SK-N-MC (cell line): ENCODE measurements around the gene RASEF.

Source experiments
- DNase-seq: peaks from one replicate; pipeline ENCODE4 v3.0.0-alpha.2; 2011; ENCODE audit warnings: low read depth, low spot score
- H3K27ac ChIP-seq: fragments of 200-600 bp; sonication (generic); 2 replicates; pipeline ENCODE4 v1.5.1; 2016; ENCODE audit warnings: mixed run types
- H3K36me3 ChIP-seq: fragments of 200-600 bp; sonication (generic); 2 replicates; pipeline ENCODE4 v1.6.1; 2017; ENCODE audit warnings: antibody characterized with exemption, low read length, mixed read lengths; ENCODE audit not compliant: insufficient read depth
- H3K4me3 ChIP-seq: fragments of 200-600 bp; sonication (generic); 2 replicates; pipeline ENCODE4 v1.5.1; 2016
- H3K9ac ChIP-seq: fragments of 200-600 bp; sonication (generic); 2 replicates; pipeline ENCODE4 v1.8.0; 2017; ENCODE audit warnings: mixed run types, mixed read lengths; ENCODE audit not compliant: insufficient read length
- H3K9me3 ChIP-seq: fragments of 200-600 bp; sonication (generic); 2 replicates; pipeline ENCODE4 v1.6.1; 2017; ENCODE audit warnings: low read depth, mild to moderate bottlenecking, antibody characterized with exemption, low read length, moderate library complexity, mixed read lengths
- EZH2 ChIP-seq: fragments of 200-600 bp; sonication (generic); IDR thresholded peaks from one replicate; pipeline ENCODE4 v1.6.1; 2017; ENCODE audit warnings: antibody characterized with exemption
- FOXP2 ChIP-seq: optimal IDR thresholded peaks from 2 replicates; pipeline ENCODE3; 2011; ENCODE audit warnings: mild to moderate bottlenecking, moderate library complexity; ENCODE audit not compliant: insufficient read depth; ENCODE audit errors: extremely low read length, control extremely low read depth
- POLR2AphosphoS5 ChIP-seq: IDR thresholded peaks from 2 replicates; pipeline ENCODE4 v1.6.1; 2012; ENCODE audit warnings: mild to moderate bottlenecking, low read depth, low read length, borderline replicate concordance

The RASEF gene

GRCh38 chr9:83013867-83014605 lies 48.9 kb downstream of the RASEF start:
- Histone ChIP-seq H3K27ac (no peak overlapping the region), H3K4me3 (no peak overlapping the region), H3K36me3 (no peaks in the 10 kb centered on the region), H3K9ac (no peak overlapping the region), H3K9me3 (no peaks in the 10 kb centered on the region)
- no peak for TF ChIP-seq EZH2
- no peak for TF ChIP-seq POLR2AphosphoS5
- TF ChIP-seq FOXP2: no peak
- DNase-seq: no peak

DNA sequence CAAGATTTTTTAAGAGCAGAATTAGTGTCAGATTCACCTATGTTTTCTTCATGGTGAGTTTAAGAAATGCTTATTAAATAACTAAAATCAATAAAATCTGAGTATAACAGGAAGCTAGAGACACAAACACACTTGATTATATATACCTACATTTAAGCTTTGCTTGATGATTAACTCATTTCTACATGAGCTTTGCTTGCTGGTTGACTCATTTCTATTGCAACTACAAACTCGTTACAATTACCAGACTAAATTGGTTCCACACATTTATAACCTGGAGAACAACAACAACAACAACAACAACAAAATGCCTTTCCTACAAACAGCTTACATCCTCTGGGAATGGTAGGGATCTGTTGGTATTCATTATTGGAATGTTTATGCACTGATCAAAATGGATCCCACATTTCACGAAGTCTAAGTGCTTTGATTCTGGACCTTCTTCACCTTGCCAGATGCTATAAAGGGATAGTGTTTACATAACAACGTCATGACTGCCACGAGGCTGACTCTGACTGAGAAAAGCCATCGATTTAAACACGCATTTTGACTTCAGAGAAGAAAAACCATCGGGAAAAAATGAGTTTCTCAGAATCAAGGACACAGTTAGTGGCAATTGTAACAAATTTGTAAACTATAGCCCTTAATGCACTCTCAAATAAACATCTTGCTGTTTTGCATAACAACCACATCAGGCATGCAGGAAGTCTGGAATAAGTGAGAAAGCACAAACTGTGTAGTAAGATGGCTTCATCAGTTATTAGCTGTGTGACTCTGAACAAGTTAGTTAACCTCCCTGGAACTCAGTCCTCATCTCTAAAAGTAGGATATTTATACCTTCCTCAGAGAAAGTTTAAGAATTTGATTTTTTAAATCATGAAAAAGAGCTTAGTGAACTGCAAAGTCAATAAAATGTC lies 49.8 kb downstream of the RASEF start:
- Histone ChIP-seq H3K36me3 (no peaks in the 10 kb centered on the region), H3K27ac (no peak overlapping the region), H3K9me3 (no peaks in the 10 kb centered on the region), H3K4me3 (no peak overlapping the region), H3K9ac (no peak overlapping the region)
- no peak for DNase-seq
- TF ChIP-seq EZH2 (no peak), POLR2AphosphoS5 (no peak), FOXP2 (no peak)

- no peak overlapping the region for H3K4me3 ChIP-seq
- H3K27ac ChIP-seq: no peak overlapping the region
- no peaks in the 10 kb centered on the region for H3K36me3 ChIP-seq
- H3K9ac ChIP-seq: no peak overlapping the region
- DNase-seq: no peak
- TF ChIP-seq EZH2 (no peak), POLR2AphosphoS5 (no peak), FOXP2 (no peak)
- H3K9me3 ChIP-seq: no peaks in the 10 kb centered on the region
These were observed 50.6 kb downstream of the RASEF start for GRCh38 chr9:83012168-83012921.

GRCh38 chr9:83011611-83012010 lies 51.3 kb downstream of the RASEF start:
- H3K4me3 ChIP-seq: no peak overlapping the region
- DNase-seq: no peak
- H3K36me3 ChIP-seq: no peaks in the 10 kb centered on the region
- no peaks in the 10 kb centered on the region for H3K9me3 ChIP-seq
- no peak for TF ChIP-seq FOXP2
- no peak for TF ChIP-seq POLR2AphosphoS5
- TF ChIP-seq EZH2: no peak
- H3K27ac ChIP-seq: no peak overlapping the region
- no peak overlapping the region for H3K9ac ChIP-seq

DNA sequence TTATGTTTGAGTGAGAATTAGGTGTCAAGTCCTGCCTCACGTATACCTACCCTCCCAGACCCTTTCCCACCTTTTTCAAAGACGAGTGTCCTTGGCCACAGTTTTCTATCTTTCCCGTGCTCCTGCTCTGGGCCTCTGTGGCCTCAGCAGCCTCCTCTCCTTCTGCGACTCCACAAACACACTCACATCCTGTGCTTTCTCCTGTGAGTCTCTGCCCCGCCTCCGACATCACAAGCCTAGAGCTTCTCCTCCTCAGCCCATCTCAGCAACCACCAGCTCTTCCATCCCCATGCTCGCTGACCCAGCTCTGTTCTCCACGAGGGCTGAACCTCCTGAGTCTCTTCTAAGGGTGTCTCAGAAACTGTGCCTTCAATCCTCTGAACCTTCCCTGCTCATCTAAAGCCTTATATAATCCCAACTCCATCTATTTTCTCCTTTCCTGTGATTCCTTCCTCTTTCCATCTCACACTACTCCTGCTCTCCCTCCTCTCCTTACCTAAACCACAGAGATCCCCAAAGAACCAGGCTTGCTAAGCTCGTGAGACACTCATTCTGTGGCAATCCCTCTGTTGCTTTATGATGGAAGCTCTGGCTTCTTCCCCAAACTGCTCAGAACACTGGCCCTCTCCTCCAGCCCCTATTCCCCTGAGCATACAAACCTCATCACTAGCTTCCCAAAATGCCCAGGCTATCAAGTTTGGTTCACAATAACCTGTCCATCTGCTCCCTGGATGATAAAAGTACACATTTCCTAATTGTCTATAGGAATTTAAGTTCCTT lies 55.2 kb downstream of the RASEF start:
- Histone ChIP-seq H3K27ac (no peak overlapping the region), H3K36me3 (no peaks in the 10 kb centered on the region), H3K4me3 (no peak overlapping the region), H3K9me3 (no peaks in the 10 kb centered on the region), H3K9ac (no peak overlapping the region)
- DNase-seq: no peak
- no peak for TF ChIP-seq POLR2AphosphoS5
- no peak for TF ChIP-seq EZH2
- TF ChIP-seq FOXP2: no peak

DNA sequence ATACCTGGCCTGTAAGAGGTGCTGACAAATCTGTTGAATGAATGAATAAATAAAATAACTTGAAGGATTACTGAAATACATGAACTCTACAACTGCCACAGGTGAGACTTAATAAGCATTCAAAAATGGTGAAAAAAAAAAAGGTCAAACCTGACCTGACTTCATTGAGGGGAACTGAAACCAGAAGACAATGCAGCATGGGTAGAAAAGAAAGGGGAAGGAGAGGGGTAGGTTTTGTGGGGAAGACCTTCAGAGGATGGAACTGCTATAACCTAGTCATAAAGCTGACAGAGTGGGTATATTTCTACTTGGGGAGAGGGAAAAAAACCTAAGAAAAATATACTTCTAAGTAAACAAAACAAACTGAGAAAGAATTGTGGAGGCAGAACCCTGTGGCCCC lies 56.6 kb downstream of the RASEF start:
- H3K9me3 ChIP-seq: no peaks in the 10 kb centered on the region
- DNase-seq: no peak
- no peak overlapping the region for H3K4me3 ChIP-seq
- no peak overlapping the region for H3K27ac ChIP-seq
- no peak overlapping the region for H3K9ac ChIP-seq
- TF ChIP-seq FOXP2 (no peak), POLR2AphosphoS5 (no peak), EZH2 (no peak)
- H3K36me3 ChIP-seq: no peaks in the 10 kb centered on the region

DNA sequence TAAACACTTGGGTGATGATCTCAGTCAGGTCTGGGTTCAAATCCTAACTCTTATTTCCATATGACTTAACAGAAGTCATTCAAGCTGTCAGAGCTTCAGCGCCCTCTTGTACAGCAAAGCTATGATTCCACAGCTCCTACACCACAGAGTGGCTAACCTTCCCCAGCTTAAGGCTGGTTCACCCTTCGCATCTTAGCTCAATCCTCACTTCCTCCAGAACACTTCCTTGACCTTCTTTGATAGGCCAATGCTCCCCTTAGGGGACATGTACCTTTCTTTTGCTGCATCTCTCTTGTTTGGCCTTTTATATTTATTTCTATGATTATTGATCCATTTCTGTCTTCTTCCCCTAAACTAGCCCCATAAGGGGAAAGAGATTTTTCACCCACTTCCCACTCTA lies 57.0 kb downstream of the RASEF start:
- no peak for DNase-seq
- Histone ChIP-seq H3K4me3 (no peak overlapping the region), H3K9ac (no peak overlapping the region), H3K27ac (no peak overlapping the region), H3K9me3 (no peaks in the 10 kb centered on the region), H3K36me3 (no peaks in the 10 kb centered on the region)
- no peak for TF ChIP-seq FOXP2
- TF ChIP-seq EZH2: no peak
- no peak for TF ChIP-seq POLR2AphosphoS5
